Measurements from ENCODE around the gene BICC1. TPM values are rescaled to one million over a fixed set of nuclear protein-coding genes. Genes with fewer than 3 reads are reported as not detected.

The BICC1 gene
- total and polyA plus RNA-seq, 4 donors, result 0.82 to 6.1 (median 4.5) TPM

DNA sequence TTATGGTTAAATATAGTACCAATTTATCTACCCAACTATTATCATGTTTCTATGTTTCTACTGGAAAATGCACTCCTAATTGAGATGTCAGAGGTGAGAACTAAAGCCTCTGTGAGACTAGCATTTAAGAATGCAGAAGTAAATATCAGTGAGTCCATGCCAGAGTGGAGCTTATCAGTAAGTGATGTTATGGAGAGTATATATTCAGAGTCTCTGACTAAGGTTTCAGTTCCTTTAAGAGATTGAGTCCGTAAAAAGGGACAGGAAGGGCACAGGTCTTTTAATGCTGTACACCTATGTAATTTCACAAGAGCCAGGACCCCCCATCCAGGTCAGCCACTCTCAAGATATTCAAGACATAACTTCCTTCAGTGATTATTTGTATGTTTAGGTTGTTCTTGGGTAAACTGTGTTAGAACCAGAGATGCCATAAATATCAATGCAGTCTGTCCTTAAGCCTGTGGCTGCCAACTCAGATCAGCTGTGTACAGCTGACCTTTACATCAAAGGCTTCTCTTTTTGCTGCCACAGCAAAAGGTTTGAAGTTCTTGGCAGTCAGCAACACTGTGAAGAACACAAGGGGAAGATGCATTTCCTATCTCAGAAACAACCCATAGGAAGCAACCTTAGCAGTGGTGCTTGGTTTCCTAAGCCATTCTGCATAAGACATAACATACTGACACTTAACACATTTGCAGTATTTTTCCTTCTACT lies 244.8 kb downstream of the BICC1 start:
- 49% methylated on average over 1 of the region's 1 CpG for WGBS
- peaks cover 14 to 56% (median 52%) of the 10 kb centered on the region in 4 donors for H3K4me1 ChIP-seq (ENCODE audit: control insufficient read depth in 4 of 4, insufficient read depth in 4 of 4, low read length in 3 of 4)
- H3K27me3 ChIP-seq (ENCODE audit: control insufficient read depth in 4 of 4, insufficient read depth in 4 of 4, low read length in 3 of 4), result no peaks in the 10 kb centered on the region
- no peak for TF ChIP-seq HNF4G (IDR thresholded peaks at IDR 0.05)
- peak in 1 of 2 donors; percentile 29 for TF ChIP-seq RXRA (IDR thresholded peaks at IDR 0.05)
- peak in 1 of 2 donors; percentile 29 for TF ChIP-seq HNF4A (conservative IDR thresholded peaks at IDR 0.05)
- peak; percentile 19 for TF ChIP-seq NR2F2 (IDR thresholded peaks at IDR 0.05)
- H3K27ac ChIP-seq (ENCODE audit: low read depth in 1 of 2, low read length in 2 of 2), result no peak overlapping the region
- no peak overlapping the region for H3K4me3 ChIP-seq (ENCODE audit: low read depth in 1 of 3, low read length in 3 of 3)
- no peaks in the 10 kb centered on the region for H3K36me3 ChIP-seq (ENCODE audit: control insufficient read depth in 4 of 4, insufficient read depth in 3 of 4, low read depth in 1 of 4, low read length in 3 of 4)
- DNase-seq (ENCODE audit: low spot score), result no peak
- no peaks in the 10 kb centered on the region for H3K9me3 ChIP-seq (ENCODE audit: control insufficient read depth in 4 of 4, low read length in 3 of 4)
- H3K9ac ChIP-seq (ENCODE audit: low read depth in 1 of 2, low read length in 2 of 2), result no peak overlapping the region

DNA sequence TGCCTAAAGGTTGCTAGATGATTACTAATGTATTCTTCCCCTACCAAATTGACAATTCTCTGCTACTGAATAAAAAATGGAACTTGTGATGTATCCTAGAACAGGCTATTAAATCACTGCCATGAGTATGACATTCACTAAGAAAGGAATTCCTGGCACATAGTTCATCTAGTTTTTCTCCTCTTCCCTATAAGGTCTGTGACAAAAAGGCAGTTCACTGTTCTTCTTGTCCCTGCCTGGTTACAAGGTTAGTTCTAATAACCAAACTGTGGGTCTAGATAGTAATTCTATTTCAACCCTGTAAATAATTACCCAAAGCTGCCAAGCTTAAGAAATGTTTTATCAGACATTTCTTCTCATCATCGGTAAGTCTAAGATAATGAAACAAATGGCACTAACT lies 245.6 kb downstream of the BICC1 start:
- Histone ChIP-seq H3K27ac (ENCODE audit: low read depth in 1 of 2, low read length in 2 of 2) (no peak overlapping the region), H3K36me3 (ENCODE audit: control insufficient read depth in 4 of 4, insufficient read depth in 3 of 4, low read depth in 1 of 4, low read length in 3 of 4) (no peaks in the 10 kb centered on the region), H3K4me3 (ENCODE audit: low read depth in 1 of 3, low read length in 3 of 3) (no peak overlapping the region), H3K9me3 (ENCODE audit: control insufficient read depth in 4 of 4, low read length in 3 of 4) (no peaks in the 10 kb centered on the region), H3K9ac (ENCODE audit: low read depth in 1 of 2, low read length in 2 of 2) (no peak overlapping the region), H3K4me1 (ENCODE audit: control insufficient read depth in 4 of 4, insufficient read depth in 4 of 4, low read length in 3 of 4) (peaks cover 8 to 47% (median 44%) of the 10 kb centered on the region in 4 donors), H3K27me3 (ENCODE audit: control insufficient read depth in 4 of 4, insufficient read depth in 4 of 4, low read length in 3 of 4) (no peaks in the 10 kb centered on the region)
- 37% methylated on average over 1 of the region's 1 CpG for WGBS
- DNase-seq (ENCODE audit: low spot score), result no peak
- TF ChIP-seq, protein P1, sequence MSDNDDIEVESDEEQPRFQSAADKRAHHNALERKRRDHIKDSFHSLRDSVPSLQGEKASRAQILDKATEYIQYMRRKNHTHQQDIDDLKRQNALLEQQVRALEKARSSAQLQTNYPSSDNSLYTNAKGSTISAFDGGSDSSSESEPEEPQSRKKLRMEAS (IDR thresholded peaks at IDR 0.05), result no peak
- TF ChIP-seq RAD21 (IDR thresholded peaks at IDR 0.05), result no peak
- TF ChIP-seq HNF4G (IDR thresholded peaks at IDR 0.05), result no peak
- no peak for TF ChIP-seq TAF1 (conservative IDR thresholded peaks at IDR 0.05)
- no peak for TF ChIP-seq HNF4A (conservative IDR thresholded peaks at IDR 0.05)
- no peak for TF ChIP-seq SP1 (IDR thresholded peaks at IDR 0.05)
- no peak for TF ChIP-seq FOXA2 (IDR thresholded peaks at IDR 0.05)
- TF ChIP-seq EGR1 (IDR thresholded peaks at IDR 0.05; ENCODE audit: low read depth in 2 of 2), result no peak
- TF ChIP-seq GABPA (IDR thresholded peaks at IDR 0.05 in 1 of 2, conservative IDR thresholded peaks at IDR 0.05 in 1 of 2), result no peak
- no peak for TF ChIP-seq FOXA1 (IDR thresholded peaks at IDR 0.05)
- no peak for TF ChIP-seq JUND (IDR thresholded peaks at IDR 0.05)
- TF ChIP-seq YY1 (IDR thresholded peaks at IDR 0.05), result no peak
- TF ChIP-seq RXRA (IDR thresholded peaks at IDR 0.05), result no peak
- no peak for TF ChIP-seq ZBTB33 (IDR thresholded peaks at IDR 0.05)
- no peak for TF ChIP-seq NR2F2 (IDR thresholded peaks at IDR 0.05)
- TF ChIP-seq, protein P2, sequence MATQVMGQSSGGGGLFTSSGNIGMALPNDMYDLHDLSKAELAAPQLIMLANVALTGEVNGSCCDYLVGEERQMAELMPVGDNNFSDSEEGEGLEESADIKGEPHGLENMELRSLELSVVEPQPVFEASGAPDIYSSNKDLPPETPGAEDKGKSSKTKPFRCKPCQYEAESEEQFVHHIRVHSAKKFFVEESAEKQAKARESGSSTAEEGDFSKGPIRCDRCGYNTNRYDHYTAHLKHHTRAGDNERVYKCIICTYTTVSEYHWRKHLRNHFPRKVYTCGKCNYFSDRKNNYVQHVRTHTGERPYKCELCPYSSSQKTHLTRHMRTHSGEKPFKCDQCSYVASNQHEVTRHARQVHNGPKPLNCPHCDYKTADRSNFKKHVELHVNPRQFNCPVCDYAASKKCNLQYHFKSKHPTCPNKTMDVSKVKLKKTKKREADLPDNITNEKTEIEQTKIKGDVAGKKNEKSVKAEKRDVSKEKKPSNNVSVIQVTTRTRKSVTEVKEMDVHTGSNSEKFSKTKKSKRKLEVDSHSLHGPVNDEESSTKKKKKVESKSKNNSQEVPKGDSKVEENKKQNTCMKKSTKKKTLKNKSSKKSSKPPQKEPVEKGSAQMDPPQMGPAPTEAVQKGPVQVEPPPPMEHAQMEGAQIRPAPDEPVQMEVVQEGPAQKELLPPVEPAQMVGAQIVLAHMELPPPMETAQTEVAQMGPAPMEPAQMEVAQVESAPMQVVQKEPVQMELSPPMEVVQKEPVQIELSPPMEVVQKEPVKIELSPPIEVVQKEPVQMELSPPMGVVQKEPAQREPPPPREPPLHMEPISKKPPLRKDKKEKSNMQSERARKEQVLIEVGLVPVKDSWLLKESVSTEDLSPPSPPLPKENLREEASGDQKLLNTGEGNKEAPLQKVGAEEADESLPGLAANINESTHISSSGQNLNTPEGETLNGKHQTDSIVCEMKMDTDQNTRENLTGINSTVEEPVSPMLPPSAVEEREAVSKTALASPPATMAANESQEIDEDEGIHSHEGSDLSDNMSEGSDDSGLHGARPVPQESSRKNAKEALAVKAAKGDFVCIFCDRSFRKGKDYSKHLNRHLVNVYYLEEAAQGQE (IDR thresholded peaks at IDR 0.05), result no peak
- TF ChIP-seq, protein P3, sequence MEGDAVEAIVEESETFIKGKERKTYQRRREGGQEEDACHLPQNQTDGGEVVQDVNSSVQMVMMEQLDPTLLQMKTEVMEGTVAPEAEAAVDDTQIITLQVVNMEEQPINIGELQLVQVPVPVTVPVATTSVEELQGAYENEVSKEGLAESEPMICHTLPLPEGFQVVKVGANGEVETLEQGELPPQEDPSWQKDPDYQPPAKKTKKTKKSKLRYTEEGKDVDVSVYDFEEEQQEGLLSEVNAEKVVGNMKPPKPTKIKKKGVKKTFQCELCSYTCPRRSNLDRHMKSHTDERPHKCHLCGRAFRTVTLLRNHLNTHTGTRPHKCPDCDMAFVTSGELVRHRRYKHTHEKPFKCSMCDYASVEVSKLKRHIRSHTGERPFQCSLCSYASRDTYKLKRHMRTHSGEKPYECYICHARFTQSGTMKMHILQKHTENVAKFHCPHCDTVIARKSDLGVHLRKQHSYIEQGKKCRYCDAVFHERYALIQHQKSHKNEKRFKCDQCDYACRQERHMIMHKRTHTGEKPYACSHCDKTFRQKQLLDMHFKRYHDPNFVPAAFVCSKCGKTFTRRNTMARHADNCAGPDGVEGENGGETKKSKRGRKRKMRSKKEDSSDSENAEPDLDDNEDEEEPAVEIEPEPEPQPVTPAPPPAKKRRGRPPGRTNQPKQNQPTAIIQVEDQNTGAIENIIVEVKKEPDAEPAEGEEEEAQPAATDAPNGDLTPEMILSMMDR (IDR thresholded peaks at IDR 0.05; ENCODE audit: low read depth, low read length, missing input control), result no peak

Data from liver (tissue), 9 donors.